ENCODE data around the gene ZCCHC24. TPM values are rescaled to one million over a fixed set of nuclear protein-coding genes. Genes with fewer than 3 reads are reported as not detected.
A peak's percentile ranks its signal among the peaks of the same experiment; 100 is the strongest.

The ZCCHC24 gene
- total RNA-seq, 1 donor from 2014 or later = 13.5 TPM

- no peak for DNase-seq
Measured at GRCh38 chr10:79382491-79382941, 62.9 kb downstream of the ZCCHC24 start.

- DNase-seq = peak; percentile 63
Measured at GRCh38 chr10:79381804-79382221, 63.6 kb downstream of the ZCCHC24 start.

GRCh38 chr10:79380946-79381721 is 64.3 kb downstream of the ZCCHC24 start:
- no peak for DNase-seq

GRCh38 chr10:79380125-79380945 is 65.1 kb downstream of the ZCCHC24 start:
- DNase-seq = peak; percentile 37

GRCh38 chr10:79379512-79380124 is 65.8 kb downstream of the ZCCHC24 start:
- DNase-seq = no peak

- DNase-seq = no peak
Measured at GRCh38 chr10:79378647-79379511, 66.5 kb downstream of the ZCCHC24 start.

- DNase-seq = no peak
Measured at GRCh38 chr10:79378383-79378646, 67.1 kb downstream of the ZCCHC24 start.

GRCh38 chr10:79377557-79378382 is 67.7 kb downstream of the ZCCHC24 start:
- no peak for DNase-seq

- no peak for DNase-seq
Measured at GRCh38 chr10:79376751-79377556, 68.5 kb downstream of the ZCCHC24 start.

- DNase-seq = no peak
Measured at GRCh38 chr10:79376078-79376628, 69.3 kb downstream of the ZCCHC24 start.

- DNase-seq = no peak
Measured at GRCh38 chr10:79375321-79376077, 69.9 kb downstream of the ZCCHC24 start.

- peak; percentile 80 for DNase-seq
Measured at GRCh38 chr10:79374312-79375191, 70.9 kb downstream of the ZCCHC24 start.

GRCh38 chr10:79372871-79373270 is 72.6 kb downstream of the ZCCHC24 start:
- no peak for DNase-seq

- DNase-seq = no peak
Measured at GRCh38 chr10:79367426-79368189, 77.8 kb downstream of the ZCCHC24 start.

- DNase-seq = no peak
Measured at GRCh38 chr10:79361726-79362397, 83.6 kb downstream of the ZCCHC24 start.

GRCh38 chr10:79360499-79361342 is 84.7 kb downstream of the ZCCHC24 start:
- no peak for DNase-seq
